ENCODE data around the gene TPM4.

The TPM4 gene

DNA sequence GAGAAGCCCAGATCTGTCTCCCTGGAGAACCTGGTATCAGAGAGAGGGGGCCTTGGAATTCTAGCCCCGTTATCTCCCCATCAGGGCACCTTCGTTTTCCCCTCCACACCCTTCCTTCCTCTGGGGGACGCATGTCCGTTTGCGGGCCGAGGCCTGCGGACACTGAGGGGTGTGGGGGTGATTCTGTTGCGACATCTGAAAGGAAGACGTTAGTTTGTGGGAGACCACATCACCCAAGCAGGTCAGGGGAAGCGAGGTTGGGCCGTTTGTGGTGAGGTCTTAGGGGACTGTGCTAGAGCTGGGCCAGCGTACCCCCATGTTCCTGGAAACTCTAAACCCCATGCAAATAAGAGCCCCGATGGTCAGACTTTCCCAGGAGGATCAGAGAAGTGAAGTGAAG is 63.5 kb downstream of the TPM4 start:
- no peak for DNase-seq (ENCODE audit: low read depth, low spot score)
- ChIA-PET CTCF (interaction anchor here (1.0 to 1.3 kb wide), 2 partner anchors 8 to 98 kb away, joined by 3 to 4 read pairs; no protein-coding TSS in a partner anchor), POLR2A (no interaction called here)
- TF ChIP-seq, protein P1, sequence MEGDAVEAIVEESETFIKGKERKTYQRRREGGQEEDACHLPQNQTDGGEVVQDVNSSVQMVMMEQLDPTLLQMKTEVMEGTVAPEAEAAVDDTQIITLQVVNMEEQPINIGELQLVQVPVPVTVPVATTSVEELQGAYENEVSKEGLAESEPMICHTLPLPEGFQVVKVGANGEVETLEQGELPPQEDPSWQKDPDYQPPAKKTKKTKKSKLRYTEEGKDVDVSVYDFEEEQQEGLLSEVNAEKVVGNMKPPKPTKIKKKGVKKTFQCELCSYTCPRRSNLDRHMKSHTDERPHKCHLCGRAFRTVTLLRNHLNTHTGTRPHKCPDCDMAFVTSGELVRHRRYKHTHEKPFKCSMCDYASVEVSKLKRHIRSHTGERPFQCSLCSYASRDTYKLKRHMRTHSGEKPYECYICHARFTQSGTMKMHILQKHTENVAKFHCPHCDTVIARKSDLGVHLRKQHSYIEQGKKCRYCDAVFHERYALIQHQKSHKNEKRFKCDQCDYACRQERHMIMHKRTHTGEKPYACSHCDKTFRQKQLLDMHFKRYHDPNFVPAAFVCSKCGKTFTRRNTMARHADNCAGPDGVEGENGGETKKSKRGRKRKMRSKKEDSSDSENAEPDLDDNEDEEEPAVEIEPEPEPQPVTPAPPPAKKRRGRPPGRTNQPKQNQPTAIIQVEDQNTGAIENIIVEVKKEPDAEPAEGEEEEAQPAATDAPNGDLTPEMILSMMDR (IDR thresholded peaks at IDR 0.05; ENCODE audit: insufficient read depth, low read length, missing control alignments), result no peak
- H3K4me3 ChIP-seq (ENCODE audit: low read depth, low read length), result no peak overlapping the region

DNA sequence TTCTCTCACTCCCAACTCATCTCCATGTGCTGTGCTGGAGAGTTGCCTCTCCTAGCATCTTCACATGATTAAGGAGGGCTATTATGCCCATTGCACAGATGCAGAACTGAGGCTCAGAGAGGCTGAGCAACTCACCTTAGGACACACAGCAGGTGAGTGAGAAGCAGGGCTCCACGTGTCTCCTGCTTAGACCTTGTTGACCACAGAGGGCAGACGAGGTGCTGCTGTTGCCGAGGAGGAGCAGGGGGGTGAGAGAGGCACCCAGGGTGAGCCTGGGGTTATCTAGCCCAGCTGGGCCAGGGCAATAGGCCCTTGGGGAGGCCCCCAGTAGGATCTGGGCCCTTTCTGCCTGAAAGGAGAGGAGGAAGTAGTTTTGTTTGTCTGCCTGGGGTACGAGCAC is 64.7 kb downstream of the TPM4 start:
- POLR2A ChIA-PET, result no interaction called here
- no peak for DNase-seq (ENCODE audit: low read depth, low spot score)
- TF ChIP-seq, protein P1 (IDR thresholded peaks at IDR 0.05; ENCODE audit: insufficient read depth, low read length, missing control alignments), result no peak
- H3K4me3 ChIP-seq (ENCODE audit: low read depth, low read length), result no peak overlapping the region
- CTCF ChIA-PET, result interaction anchor here (0.6 to 1.3 kb wide), 2 partner anchors 26 to 99 kb away, joined by 3 to 4 read pairs; no protein-coding TSS in a partner anchor

DNA sequence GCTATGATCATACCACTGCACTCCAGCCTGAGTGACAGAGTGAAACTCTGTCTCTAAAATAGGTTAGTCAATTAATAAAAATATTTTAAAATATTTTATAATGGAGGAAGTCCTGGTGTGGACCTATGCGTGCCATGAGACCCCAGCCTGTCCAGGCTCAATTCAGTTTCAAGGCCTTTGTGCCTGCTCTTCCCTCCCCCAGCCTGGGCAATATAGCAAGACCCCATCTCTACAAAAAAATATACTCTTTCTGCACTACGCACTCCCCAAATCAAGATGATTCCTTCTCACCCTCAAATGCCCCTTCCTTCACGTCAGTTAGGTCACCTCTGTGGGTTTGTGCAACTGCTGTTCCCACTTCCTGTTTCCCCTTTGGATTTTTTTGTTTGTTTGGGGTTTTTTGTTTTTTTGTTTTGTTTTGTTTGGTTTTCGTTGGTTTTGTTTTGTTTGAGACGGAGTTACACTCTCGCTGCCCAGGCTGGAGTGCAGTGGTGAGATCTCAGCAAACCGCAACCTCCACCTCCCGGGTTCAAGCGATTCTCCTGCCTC is 65.8 kb downstream of the TPM4 start:
- TF ChIP-seq, protein P1 (IDR thresholded peaks at IDR 0.05; ENCODE audit: insufficient read depth, low read length, missing control alignments), result no peak
- no peak for DNase-seq (ENCODE audit: low read depth, low spot score)
- ChIA-PET CTCF (no interaction called here), POLR2A (no interaction called here)
- no peak overlapping the region for H3K4me3 ChIP-seq (ENCODE audit: low read depth, low read length)

GRCh38 chr19:16143399-16144215 is 67.3 kb downstream of the TPM4 start, which contains the start of gene HSH2D:
Gene HSH2D (plus strand): TSS chr19:16143685. CDS start chr19:16148751, 5,066 bp downstream.
- POLR2A ChIA-PET, result interaction anchor here (0.6 kb wide), 2 partner anchors 66 to 78 kb away, joined by 3 read pairs; no protein-coding TSS in a partner anchor

DNA sequence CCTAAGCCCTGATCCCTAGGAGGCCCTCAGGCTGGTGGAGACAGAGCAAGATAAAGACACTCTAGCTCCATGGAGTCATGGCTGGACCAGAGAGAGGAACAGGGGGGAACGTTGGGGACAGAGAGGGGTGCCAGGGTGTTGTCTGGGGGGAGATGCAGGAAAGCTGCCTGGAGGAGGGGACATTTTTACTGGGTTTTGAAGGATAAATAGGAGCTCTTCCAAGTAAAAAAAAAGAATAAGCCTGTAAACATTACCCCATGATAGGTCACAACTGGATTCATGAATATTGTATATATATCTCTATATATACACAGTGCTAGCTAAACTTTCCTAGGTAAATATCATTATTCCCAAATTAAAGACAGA is 67.9 kb downstream of the TPM4 start:
- no peak for DNase-seq (ENCODE audit: low read depth, low spot score)
- ChIA-PET CTCF (interaction anchor here (1.2 kb wide), 1 partner anchor 15 kb away, joined by 3 read pairs; no protein-coding TSS in a partner anchor), POLR2A (interaction anchor here (0.6 kb wide), 1 partner anchor 66 kb away, joined by 3 read pairs; no protein-coding TSS in a partner anchor)
- no peak overlapping the region for H3K4me3 ChIP-seq (ENCODE audit: low read depth, low read length)
- TF ChIP-seq, protein P1 (IDR thresholded peaks at IDR 0.05; ENCODE audit: insufficient read depth, low read length, missing control alignments), result no peak

More at GRCh38 chr19:16143399-16144215, 67.3 kb downstream of the TPM4 start, which contains the start of gene HSH2D:
- CTCF ChIA-PET, result interaction anchor here (0.7 to 1.2 kb wide), 2 partner anchors 9 to 15 kb away, joined by 3 read pairs; no protein-coding TSS in a partner anchor
- DNase-seq (ENCODE audit: low read depth, low spot score), result no peak
- TF ChIP-seq, protein P1 (IDR thresholded peaks at IDR 0.05; ENCODE audit: insufficient read depth, low read length, missing control alignments), result no peak
- no peak within 1 kb of the TSS for H3K4me3 ChIP-seq (ENCODE audit: low read depth, low read length)

GRCh38 chr19:16146112-16146511 is 69.8 kb downstream of the TPM4 start:
- TF ChIP-seq, protein P1 (IDR thresholded peaks at IDR 0.05; ENCODE audit: insufficient read depth, low read length, missing control alignments), result no peak
- H3K4me3 ChIP-seq (ENCODE audit: low read depth, low read length), result no peak overlapping the region
- DNase-seq (ENCODE audit: low read depth, low spot score), result no peak
- ChIA-PET CTCF (interaction anchor here (1.2 kb wide), 1 partner anchor 35 kb away, joined by 5 read pairs; no protein-coding TSS in a partner anchor), POLR2A (no interaction called here)
